Dendritic cell treated with granulocyte-macrophage colony-stimulating factor and Interleukin-4, amounts not matched to agents 40 ng/mL and 50 ng/mL, for 4 days (primary cell): ENCODE results near the gene PCID2.
A peak's percentile ranks its signal among the peaks of the same experiment; 100 is the strongest.

Source experiments
- H3K27ac Mint-ChIP-seq: one replicate; pipeline ENCODE4 v1.8.0; 2022; ENCODE audit warnings: mild to moderate bottlenecking, mixed read lengths
- H3K27me3 Mint-ChIP-seq: one replicate; pipeline ENCODE4 v1.8.0; 2022; ENCODE audit warnings: mild to moderate bottlenecking, mixed read lengths
- H3K36me3 Mint-ChIP-seq: one replicate; pipeline ENCODE4 v1.8.0; 2022; ENCODE audit warnings: low read depth, mixed read lengths
- H3K4me1 Mint-ChIP-seq: one replicate; pipeline ENCODE4 v1.8.0; 2022; ENCODE audit warnings: low read depth, mixed read lengths
- H3K4me3 Mint-ChIP-seq: one replicate; pipeline ENCODE4 v1.8.0; 2022; ENCODE audit warnings: mild to moderate bottlenecking, moderate library complexity, mixed read lengths
- H3K9me3 Mint-ChIP-seq: one replicate; pipeline ENCODE4 v1.8.0; 2022; ENCODE audit warnings: mixed read lengths
- intact Hi-C: fragments of 100-400 bp; cut with micrococcal nuclease; formaldehyde crosslinking; loops from one replicate; pipeline ENCODE4 v1.15.0; 2022

PCID2 gene

GRCh38 chr13:113160983-113161382, 47.5 kb downstream of the PCID2 start:
- no peak overlapping the region for H3K27ac Mint-ChIP-seq
- H3K4me3 Mint-ChIP-seq = no peak overlapping the region
- intact Hi-C loops = no loop called here
- peaks cover 51% of the 10 kb centered on the region for H3K27me3 Mint-ChIP-seq
- H3K9me3 Mint-ChIP-seq = peaks cover 1% of the 10 kb centered on the region
- no peaks in the 10 kb centered on the region for H3K36me3 Mint-ChIP-seq
- H3K4me1 Mint-ChIP-seq = peaks cover 5% of the 10 kb centered on the region

GRCh38 chr13:113159701-113160100, 48.8 kb downstream of the PCID2 start:
- Mint-ChIP-seq H3K27ac (no peak overlapping the region), H3K4me3 (no peak overlapping the region)
- intact Hi-C loops = loop anchor here (10.0 kb wide), 1 partner anchor 135 kb away; the partner anchor contains the start of gene LAMP1

GRCh38 chr13:113158946-113159345, 49.5 kb downstream of the PCID2 start:
- Mint-ChIP-seq H3K4me3 (no peak overlapping the region), H3K27ac (no peak overlapping the region), H3K9me3 (peaks cover 10% of the 10 kb centered on the region), H3K36me3 (no peaks in the 10 kb centered on the region), H3K4me1 (peaks cover 5% of the 10 kb centered on the region), H3K27me3 (peaks cover 37% of the 10 kb centered on the region)
- intact Hi-C loops = loop anchor here (10.0 kb wide), 1 partner anchor 136 kb away; the partner anchor contains the start of gene LAMP1

More at GRCh38 chr13:113159701-113160100, 48.8 kb downstream of the PCID2 start:
- Mint-ChIP-seq H3K4me1 (peaks cover 5% of the 10 kb centered on the region), H3K9me3 (peaks cover 10% of the 10 kb centered on the region), H3K27me3 (peaks cover 44% of the 10 kb centered on the region), H3K36me3 (no peaks in the 10 kb centered on the region)

- peaks cover 31% of the 10 kb centered on the region for H3K27me3 Mint-ChIP-seq
- intact Hi-C loops = loop anchor here (10.0 kb wide), 1 partner anchor 137 kb away; the partner anchor contains the start of gene LAMP1
- H3K4me3 Mint-ChIP-seq = no peak within 1 kb of the TSS
- H3K9me3 Mint-ChIP-seq = peaks cover 10% of the 10 kb centered on the region
- H3K36me3 Mint-ChIP-seq = no peaks in the 10 kb centered on the region
- H3K4me1 Mint-ChIP-seq = peaks cover 11% of the 10 kb centered on the region
- peak within 1 kb of the TSS; percentile 31 for H3K27ac Mint-ChIP-seq
Observed at GRCh38 chr13:113157929-113158747, 50.3 kb downstream of the PCID2 start, which contains the start of gene PROZ. Gene PROZ (plus strand): TSS chr13:113158648. CDS start chr13:113158661, 13 bp downstream.

- H3K36me3 Mint-ChIP-seq = no peaks in the 10 kb centered on the region
- peaks cover 31% of the 10 kb centered on the region for H3K27me3 Mint-ChIP-seq
- no peak overlapping the region for H3K4me3 Mint-ChIP-seq
- intact Hi-C loops = loop anchor here (10.0 kb wide), 1 partner anchor 137 kb away; the partner anchor contains the start of gene LAMP1
- peaks cover 10% of the 10 kb centered on the region for H3K9me3 Mint-ChIP-seq
- no peak overlapping the region for H3K27ac Mint-ChIP-seq
- peaks cover 19% of the 10 kb centered on the region for H3K4me1 Mint-ChIP-seq
Observed at GRCh38 chr13:113157206-113157928, 51.1 kb downstream of the PCID2 start.

- Mint-ChIP-seq H3K4me3 (no peak overlapping the region), H3K4me1 (peaks cover 24% of the 10 kb centered on the region), H3K9me3 (peaks cover 10% of the 10 kb centered on the region), H3K36me3 (no peaks in the 10 kb centered on the region), H3K27ac (no peak overlapping the region), H3K27me3 (peaks cover 36% of the 10 kb centered on the region)
- intact Hi-C loops = loop anchor here (10.0 kb wide), 1 partner anchor 139 kb away; the partner anchor contains the start of gene LAMP1
Observed at GRCh38 chr13:113155982-113156655, 52.4 kb downstream of the PCID2 start.

- no peak overlapping the region for H3K27ac Mint-ChIP-seq
- peaks cover 23% of the 10 kb centered on the region for H3K4me1 Mint-ChIP-seq
- peaks cover 35% of the 10 kb centered on the region for H3K27me3 Mint-ChIP-seq
- no peaks in the 10 kb centered on the region for H3K36me3 Mint-ChIP-seq
- H3K4me3 Mint-ChIP-seq = no peak overlapping the region
- peaks cover 10% of the 10 kb centered on the region for H3K9me3 Mint-ChIP-seq
- intact Hi-C loops = loop anchor here (10.0 kb wide), 1 partner anchor 140 kb away; the partner anchor contains the start of gene LAMP1
Observed at GRCh38 chr13:113155201-113155600, 53.3 kb downstream of the PCID2 start.

- Mint-ChIP-seq H3K9me3 (peaks cover 10% of the 10 kb centered on the region), H3K36me3 (no peaks in the 10 kb centered on the region), H3K4me1 (peaks cover 23% of the 10 kb centered on the region), H3K27ac (peak overlapping the region; percentile 84), H3K27me3 (peaks cover 29% of the 10 kb centered on the region), H3K4me3 (peak overlapping the region; percentile 75)
- intact Hi-C loops = loop anchor here (1.0 to 10.0 kb wide), 4 partner anchors 22 to 338 kb away; partner anchors contain the start of genes CUL4A, DCUN1D2, LAMP1 and PCID2
Observed at GRCh38 chr13:113153810-113154748, 54.4 kb downstream of the PCID2 start.

GRCh38 chr13:113152984-113153809, 55.3 kb downstream of the PCID2 start:
- intact Hi-C loops = loop anchor here (1.0 to 10.0 kb wide), 4 partner anchors 23 to 339 kb away; partner anchors contain the start of genes CUL4A, DCUN1D2, LAMP1 and PCID2
- H3K27ac Mint-ChIP-seq = peak overlapping the region; percentile 84
- H3K27me3 Mint-ChIP-seq = peaks cover 26% of the 10 kb centered on the region
- H3K4me1 Mint-ChIP-seq = peaks cover 23% of the 10 kb centered on the region
- H3K4me3 Mint-ChIP-seq = peak overlapping the region; percentile 75
- no peaks in the 10 kb centered on the region for H3K36me3 Mint-ChIP-seq
- peaks cover 10% of the 10 kb centered on the region for H3K9me3 Mint-ChIP-seq

GRCh38 chr13:113152691-113152983, 55.8 kb downstream of the PCID2 start:
- Mint-ChIP-seq H3K4me1 (peaks cover 23% of the 10 kb centered on the region), H3K4me3 (peak overlapping the region; percentile 75), H3K36me3 (no peaks in the 10 kb centered on the region), H3K27me3 (peaks cover 26% of the 10 kb centered on the region), H3K9me3 (peaks cover 10% of the 10 kb centered on the region), H3K27ac (peak overlapping the region; percentile 84)
- intact Hi-C loops = loop anchor here (2.0 to 10.0 kb wide), 3 partner anchors 56 to 340 kb away; partner anchors contain the start of genes CUL4A, DCUN1D2, LAMP1 and PCID2

- Mint-ChIP-seq H3K4me1 (peaks cover 23% of the 10 kb centered on the region), H3K36me3 (no peaks in the 10 kb centered on the region), H3K27me3 (peaks cover 25% of the 10 kb centered on the region), H3K4me3 (peak overlapping the region; percentile 75), H3K27ac (peak overlapping the region; percentile 84), H3K9me3 (peaks cover 10% of the 10 kb centered on the region)
- intact Hi-C loops = loop anchor here (2.0 to 10.0 kb wide), 3 partner anchors 57 to 340 kb away; partner anchors contain the start of genes CUL4A, DCUN1D2, LAMP1 and PCID2
Observed at GRCh38 chr13:113151745-113152690, 56.5 kb downstream of the PCID2 start.
